HEK293T (cell line): ENCODE data around the gene MYOM3.

Experiments
- ARNT ChIP-seq: fragments of 450-650 bp; IDR thresholded peaks from 2 replicates; pipeline ENCODE4 v1.6.1; 2017; ENCODE audit warnings: mild to moderate bottlenecking
- BHLHE40 ChIP-seq: fragments of 450-650 bp; IDR thresholded peaks from 2 replicates; pipeline ENCODE4 v1.6.1; 2016; ENCODE audit warnings: mild to moderate bottlenecking, moderate library complexity, borderline replicate concordance
- CTBP1 ChIP-seq: fragments of 450-650 bp; IDR thresholded peaks from 2 replicates; pipeline ENCODE4 v1.6.1; 2016; ENCODE audit warnings: borderline replicate concordance
- FOXA1 ChIP-seq: fragments of 450-650 bp; IDR thresholded peaks from 2 replicates; pipeline ENCODE4 v1.6.1; 2016; ENCODE audit warnings: mild to moderate bottlenecking
- FOXK2 ChIP-seq: fragments of 450-650 bp; IDR thresholded peaks from 2 replicates; pipeline ENCODE4 v1.6.1; 2016; ENCODE audit warnings: mild to moderate bottlenecking
- FOXM1 ChIP-seq: fragments of 450-650 bp; IDR thresholded peaks from 2 replicates; pipeline ENCODE4 v1.6.1; 2017; ENCODE audit warnings: mild to moderate bottlenecking, borderline replicate concordance
- PKNOX1 ChIP-seq: fragments of 450-650 bp; IDR thresholded peaks from 2 replicates; pipeline ENCODE4 v1.6.1; 2016
- SP1 ChIP-seq: fragments of 450-650 bp; IDR thresholded peaks from 2 replicates; pipeline ENCODE4 v1.6.1; 2017
- SUZ12 ChIP-seq: fragments of 450-650 bp; IDR thresholded peaks from 2 replicates; pipeline ENCODE4 v1.6.1; 2016; ENCODE audit warnings: mild to moderate bottlenecking

GRCh38 chr1:24140741-24141181 is 28.8 kb upstream of the MYOM3 start:
- no peak for TF ChIP-seq SUZ12
- no peak for TF ChIP-seq SP1
- no peak for TF ChIP-seq CTBP1
- no peak for TF ChIP-seq BHLHE40
- no peak for TF ChIP-seq PKNOX1
- no peak for TF ChIP-seq FOXM1
- TF ChIP-seq ARNT: no peak
- TF ChIP-seq FOXA1: no peak
- no peak for TF ChIP-seq FOXK2
